SIG-M5 (cell line): ENCODE measurements around the gene SLC9A9.
"Not testable (repeated sequence)": the region's sequence is repeated elsewhere in the genome, so short reads cannot be mapped to it uniquely, and the experiment has no call there.

Experiments
- DNase-seq: peaks from one replicate; lab custom pipeline; 2025; lab: John Stamatoyannopoulos, UW

SLC9A9 gene

GRCh38 chr3:143847787-143848631 is at the start of gene SLC9A9:
SLC9A9 (minus strand) TSS chr3:143848468; CDS start chr3:143848322, 146 bp downstream.
- peak; percentile 58 for DNase-seq

GRCh38 chr3:143897576-143898295 is 49.5 kb upstream of the SLC9A9 start:
- no peak for DNase-seq

GRCh38 chr3:143896486-143896885 is 48.2 kb upstream of the SLC9A9 start:
- DNase-seq = no peak

GRCh38 chr3:143895805-143896204 is 47.5 kb upstream of the SLC9A9 start:
- DNase-seq = no peak

- DNase-seq = no peak
Observed at GRCh38 chr3:143888846-143889245, 40.6 kb upstream of the SLC9A9 start.

GRCh38 chr3:143888166-143888565 is 39.9 kb upstream of the SLC9A9 start:
- DNase-seq = no peak

GRCh38 chr3:143885780-143886427 is 37.6 kb upstream of the SLC9A9 start:
- DNase-seq = no peak

GRCh38 chr3:143884861-143885260 is 36.6 kb upstream of the SLC9A9 start:
- no peak for DNase-seq

- DNase-seq = no peak
Observed at GRCh38 chr3:143883151-143883550, 34.9 kb upstream of the SLC9A9 start.

GRCh38 chr3:143881095-143881494 is 32.8 kb upstream of the SLC9A9 start:
- DNase-seq = no peak

- DNase-seq = no peak
Observed at GRCh38 chr3:143875546-143875945, 27.3 kb upstream of the SLC9A9 start.

GRCh38 chr3:143873553-143873952 is 25.3 kb upstream of the SLC9A9 start:
- DNase-seq = not testable (repeated sequence)

- no peak for DNase-seq
Observed at GRCh38 chr3:143865302-143865701, 17.0 kb upstream of the SLC9A9 start.

GRCh38 chr3:143859465-143860203 is 11.4 kb upstream of the SLC9A9 start:
- DNase-seq = no peak

GRCh38 chr3:143856252-143856970 is 8.1 kb upstream of the SLC9A9 start:
- no peak for DNase-seq

GRCh38 chr3:143855183-143855582 is 6.9 kb upstream of the SLC9A9 start:
- no peak for DNase-seq

- DNase-seq = no peak
Observed at GRCh38 chr3:143851331-143852017, 3.2 kb upstream of the SLC9A9 start.

- no peak for DNase-seq
Observed at GRCh38 chr3:143850877-143851276, 2.6 kb upstream of the SLC9A9 start.

GRCh38 chr3:143849854-143850549 is 1.7 kb upstream of the SLC9A9 start:
- DNase-seq = peak; percentile 6

GRCh38 chr3:143848704-143849103 is 436 bp upstream of the SLC9A9 start:
- no peak for DNase-seq
